ENCODE results near the gene PPARA. TPM values are rescaled to one million over a fixed set of nuclear protein-coding genes. Genes with fewer than 3 reads are reported as not detected.

PPARA gene
- total and polyA plus RNA-seq, 9 of the 15 experiments (the other 6 are each of a cell fraction or from before 2014, with no cell fraction given): 0.64 to 5.3 (median 3.5) TPM

- FAIRE-seq (no peak), DNase-seq (ENCODE audit: extremely low read depth in 1 of 4, low spot score in 3 of 4) (no peak), ATAC-seq (no peak)
- Histone ChIP-seq H4K20me1 (replicated peaks; ENCODE audit: control insufficient read depth, insufficient read depth, low read length) (no peaks in the 10 kb centered on the region), H3K4me1 (replicated peaks in 1 of 2; ENCODE audit: control insufficient read depth in 2 of 2, insufficient read depth in 2 of 2, low read length in 2 of 2) (peaks cover 9 to 13% of the 10 kb centered on the region in 2 experiments; a peak in 4 of 5 replicates), H3K36me3 (ENCODE audit: control insufficient read depth, insufficient read depth, low read length) (no peaks in the 10 kb centered on the region), H3K9me1 (ENCODE audit: control insufficient read depth, insufficient read depth, low read length) (no peaks in the 10 kb centered on the region), H2AFZ (ENCODE audit: low read depth, low read length) (no peak overlapping the region), H3K9me3 (replicated peaks; ENCODE audit: control insufficient read depth, insufficient read depth, low read depth, low read length) (no peaks in the 10 kb centered on the region), H3K4me3 (no peak overlapping the region), H3K27me3 (ENCODE audit: control insufficient read depth in 2 of 2, insufficient read depth in 2 of 2, low read length in 2 of 2) (no peaks in the 10 kb centered on the region), H3K79me2 (ENCODE audit: control insufficient read depth, insufficient read depth, low read length) (no peaks in the 10 kb centered on the region), H3K4me2 (ENCODE audit: insufficient read depth, low read length) (no peak overlapping the region), H3K9ac (ENCODE audit: insufficient read depth in 1 of 2, low read depth in 2 of 2, low read length in 2 of 2) (no peak overlapping the region), H3K27ac (ENCODE audit: extremely low read depth, low read depth, low read length) (no peak overlapping the region)
- no TSS peak for BruUV-seq (replicated peaks)
- in situ Hi-C loops (cut with MboI) (no loop called here), intact Hi-C loops (cut with micrococcal nuclease) (no loop called here)
- ChIA-PET POLR2A (interaction anchor here (0.6 kb wide), 1 partner anchor 293 kb away, joined by 3 read pairs; no protein-coding TSS in a partner anchor), CTCF (ENCODE audit: low intra/inter-chr PET ratio) (no interaction called here)
- 66% methylated on average over 13 of the region's 13 CpGs for WGBS (ENCODE audit: insufficient coverage, low coverage, missing lambda C conversion rate)
- TF ChIP-seq ZBTB34 (CRISPR knock-in tag; IDR thresholded peaks at IDR 0.05) (no peak), PATZ1 (CRISPR knock-in tag; IDR thresholded peaks at IDR 0.05; ENCODE audit: borderline replicate concordance) (no peak), GATA2 (CRISPR knock-in tag; IDR thresholded peaks at IDR 0.05) (no peak), ZZZ3 (IDR thresholded peaks at IDR 0.05) (no peak), ZC3H4 (CRISPR knock-in tag; IDR thresholded peaks at IDR 0.05; ENCODE audit: borderline replicate concordance) (no peak), HMG20B (CRISPR knock-in tag; IDR thresholded peaks at IDR 0.05) (no peak), PHB2 (IDR thresholded peaks at IDR 0.05; ENCODE audit: low read depth) (no peak), CTCFL (IDR thresholded peaks at IDR 0.05; ENCODE audit: borderline replicate concordance, insufficient read depth, low read depth, low read length, poor library complexity, severe bottlenecking) (no peak), POLR2AphosphoS2 (IDR thresholded peaks at IDR 0.05; ENCODE audit: low read length) (no peak), HCFC1 (IDR thresholded peaks at IDR 0.05; ENCODE audit: low read depth, low read length) (no peak), ZNF780A (CRISPR knock-in tag; IDR thresholded peaks at IDR 0.05) (no peak)
Observed at GRCh38 chr22:46230262-46230901, 80.1 kb downstream of the PPARA start.

Measured in K562 (cell line).